ENCODE data around the gene ZHX3.

Gene ZHX3

DNA sequence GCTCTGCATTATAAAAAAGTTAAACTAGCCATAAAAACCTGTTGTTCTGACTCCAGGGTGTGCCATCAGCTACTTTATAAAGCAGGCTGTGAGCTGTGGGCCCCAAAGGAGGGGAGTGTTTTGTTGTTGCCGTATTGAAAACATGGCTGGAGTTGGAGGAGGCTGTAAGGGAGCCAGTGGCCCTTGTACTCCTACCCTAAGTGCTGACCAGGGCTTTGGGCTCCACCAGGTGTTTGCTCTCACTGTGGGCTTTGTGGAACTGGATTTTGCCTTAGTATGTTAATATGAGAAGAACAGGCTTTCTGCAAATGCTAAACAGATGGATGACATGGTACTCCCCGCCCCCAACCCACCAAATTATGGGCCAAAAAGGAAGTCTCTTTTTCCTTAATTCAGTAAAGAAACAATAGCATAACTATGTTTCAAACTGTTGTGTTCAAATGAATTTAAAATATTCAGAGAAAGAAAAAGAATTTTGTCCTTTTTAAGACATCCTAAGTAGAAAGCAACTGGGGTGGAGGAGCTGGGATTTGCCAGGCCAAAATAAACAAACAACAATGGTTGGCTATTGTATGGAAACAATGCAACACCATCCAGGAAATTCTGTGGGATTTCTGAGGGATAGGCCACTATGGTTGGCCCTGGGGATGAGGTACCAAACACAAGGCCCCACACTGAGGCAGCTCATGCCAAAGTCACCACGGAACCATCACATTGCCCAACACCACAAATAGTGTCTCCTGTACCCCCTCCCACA is 116.9 kb downstream of the ZHX3 start:
- Histone ChIP-seq H3K9ac (no peak overlapping the region), H3K27ac (no peak overlapping the region), H3K79me2 (peaks cover 12% of the 10 kb centered on the region), H3K4me3 (ENCODE audit: low read depth, low read length) (no peak overlapping the region), H3K4me1 (no peaks in the 10 kb centered on the region), H3K36me3 (ENCODE audit: control insufficient read depth, insufficient read depth, low read length) (no peaks in the 10 kb centered on the region), H3K4me2 (ENCODE audit: low read length) (no peak overlapping the region), H3K27me3 (ENCODE audit: control insufficient read depth, insufficient read depth, low read length) (no peaks in the 10 kb centered on the region), H3K9me3 (ENCODE audit: control insufficient read depth, low read length) (no peaks in the 10 kb centered on the region), H2AFZ (no peak overlapping the region)
- TF ChIP-seq, protein P1, sequence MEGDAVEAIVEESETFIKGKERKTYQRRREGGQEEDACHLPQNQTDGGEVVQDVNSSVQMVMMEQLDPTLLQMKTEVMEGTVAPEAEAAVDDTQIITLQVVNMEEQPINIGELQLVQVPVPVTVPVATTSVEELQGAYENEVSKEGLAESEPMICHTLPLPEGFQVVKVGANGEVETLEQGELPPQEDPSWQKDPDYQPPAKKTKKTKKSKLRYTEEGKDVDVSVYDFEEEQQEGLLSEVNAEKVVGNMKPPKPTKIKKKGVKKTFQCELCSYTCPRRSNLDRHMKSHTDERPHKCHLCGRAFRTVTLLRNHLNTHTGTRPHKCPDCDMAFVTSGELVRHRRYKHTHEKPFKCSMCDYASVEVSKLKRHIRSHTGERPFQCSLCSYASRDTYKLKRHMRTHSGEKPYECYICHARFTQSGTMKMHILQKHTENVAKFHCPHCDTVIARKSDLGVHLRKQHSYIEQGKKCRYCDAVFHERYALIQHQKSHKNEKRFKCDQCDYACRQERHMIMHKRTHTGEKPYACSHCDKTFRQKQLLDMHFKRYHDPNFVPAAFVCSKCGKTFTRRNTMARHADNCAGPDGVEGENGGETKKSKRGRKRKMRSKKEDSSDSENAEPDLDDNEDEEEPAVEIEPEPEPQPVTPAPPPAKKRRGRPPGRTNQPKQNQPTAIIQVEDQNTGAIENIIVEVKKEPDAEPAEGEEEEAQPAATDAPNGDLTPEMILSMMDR (IDR thresholded peaks at IDR 0.05): no peak

- Histone ChIP-seq H3K9ac (no peak overlapping the region), H3K4me1 (no peaks in the 10 kb centered on the region)
- TF ChIP-seq, protein P1 (IDR thresholded peaks at IDR 0.05): no peak
Observed at GRCh38 chr20:41198443-41198842, 119.1 kb downstream of the ZHX3 start.

GRCh38 chr20:41196653-41197225 is 120.8 kb downstream of the ZHX3 start:
- H3K27me3 ChIP-seq (ENCODE audit: control insufficient read depth, insufficient read depth, low read length): no peaks in the 10 kb centered on the region
- H3K4me3 ChIP-seq (ENCODE audit: low read depth, low read length): no peak overlapping the region
- no peak overlapping the region for H3K9ac ChIP-seq
- no peak overlapping the region for H3K4me2 ChIP-seq (ENCODE audit: low read length)
- no peaks in the 10 kb centered on the region for H3K4me1 ChIP-seq
- no peak overlapping the region for H3K27ac ChIP-seq
- H3K79me2 ChIP-seq: no peaks in the 10 kb centered on the region
- TF ChIP-seq, protein P1 (IDR thresholded peaks at IDR 0.05): no peak
- no peaks in the 10 kb centered on the region for H3K36me3 ChIP-seq (ENCODE audit: control insufficient read depth, insufficient read depth, low read length)
- H3K9me3 ChIP-seq (ENCODE audit: control insufficient read depth, low read length): no peaks in the 10 kb centered on the region
- H2AFZ ChIP-seq: no peak overlapping the region

More at GRCh38 chr20:41198443-41198842, 119.1 kb downstream of the ZHX3 start:
- H3K4me3 ChIP-seq (ENCODE audit: low read depth, low read length): no peak overlapping the region
- no peak overlapping the region for H3K27ac ChIP-seq
- no peaks in the 10 kb centered on the region for H3K27me3 ChIP-seq (ENCODE audit: control insufficient read depth, insufficient read depth, low read length)
- H3K4me2 ChIP-seq (ENCODE audit: low read length): no peak overlapping the region
- peaks cover 5% of the 10 kb centered on the region for H3K79me2 ChIP-seq
- no peaks in the 10 kb centered on the region for H3K9me3 ChIP-seq (ENCODE audit: control insufficient read depth, low read length)
- H3K36me3 ChIP-seq (ENCODE audit: control insufficient read depth, insufficient read depth, low read length): no peaks in the 10 kb centered on the region
- H2AFZ ChIP-seq: no peak overlapping the region

DNA sequence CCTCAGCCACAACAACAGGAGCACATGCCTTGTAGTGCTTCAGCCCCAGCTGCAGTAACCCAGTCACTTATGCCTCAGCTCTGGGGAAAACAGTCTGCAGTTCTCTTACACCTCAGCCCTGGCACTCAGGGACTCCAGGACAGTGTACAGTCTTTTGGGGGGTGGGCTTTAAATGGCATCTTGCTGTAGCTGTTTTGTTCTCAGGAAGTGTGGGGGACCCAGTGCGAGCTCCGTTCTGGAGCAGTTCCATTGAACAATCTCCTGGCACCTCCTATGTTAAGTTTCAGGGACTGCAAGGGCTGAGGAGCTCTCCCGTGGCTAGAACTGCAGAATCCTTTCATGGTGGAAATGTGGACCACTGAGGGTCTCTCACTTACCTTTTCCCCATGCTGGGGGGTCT is 125.0 kb downstream of the ZHX3 start:
- Histone ChIP-seq H3K4me3 (ENCODE audit: low read depth, low read length) (no peak overlapping the region), H3K27me3 (ENCODE audit: control insufficient read depth, insufficient read depth, low read length) (no peaks in the 10 kb centered on the region), H3K79me2 (no peaks in the 10 kb centered on the region), H3K36me3 (ENCODE audit: control insufficient read depth, insufficient read depth, low read length) (no peaks in the 10 kb centered on the region), H3K4me2 (ENCODE audit: low read length) (no peak overlapping the region), H3K9ac (no peak overlapping the region), H3K4me1 (no peaks in the 10 kb centered on the region), H2AFZ (no peak overlapping the region), H3K9me3 (ENCODE audit: control insufficient read depth, low read length) (no peaks in the 10 kb centered on the region), H3K27ac (no peak overlapping the region)
- TF ChIP-seq, protein P1 (IDR thresholded peaks at IDR 0.05): no peak
